Neutrophil (primary cell): Measurements from ENCODE around the gene SLC2A6.
A peak's percentile ranks its signal among the peaks of the same experiment; 100 is the strongest.

Experiments
- H3K27ac ChIP-seq: fragments of 200-600 bp; sonication (generic); 2 replicates; pipeline ENCODE4 v1.5.1; 2016; ENCODE audit warnings: mild to moderate bottlenecking, moderate library complexity
- H3K27me3 ChIP-seq: fragments of 200-600 bp; sonication (generic); 2 replicates; pipeline ENCODE4 v1.6.0; 2016; ENCODE audit warnings: mild to moderate bottlenecking
- H3K36me3 ChIP-seq: fragments of 200-600 bp; sonication (generic); 2 replicates; pipeline ENCODE4 v1.5.1; 2017
- H3K4me1 ChIP-seq, 2 experiments: fragments of 200-600 bp in 1 of 2; sonication (generic) in 1 of 2; 1 replicate in 1 of 2; 2 replicates in 1 of 2; pipeline versions ENCODE4 v1.5.1 to v1.6.1; 2013 to 2016; ENCODE audit warnings: low read depth in 1 of 2, low read length in 1 of 2, mild to moderate bottlenecking in 1 of 2, moderate library complexity in 1 of 2; ENCODE audit not compliant: control insufficient read depth in 1 of 2, insufficient read depth in 1 of 2
- H3K4me3 ChIP-seq, 2 experiments: fragments of 200-600 bp in 1 of 2; sonication (generic) in 1 of 2; 1 replicate in 1 of 2; 2 replicates in 1 of 2; pipeline ENCODE4 v1.5.1; 2013 to 2016; ENCODE audit warnings: low read depth in 1 of 2, low read length in 1 of 2, mild to moderate bottlenecking in 1 of 2, moderate library complexity in 1 of 2
- H3K9me3 ChIP-seq: fragments of 200-600 bp; sonication (generic); 2 replicates; pipeline ENCODE4 v1.5.1; 2016
- CTCF ChIP-seq: fragments of 200-600 bp; sonication (generic); IDR thresholded peaks from 2 replicates; pipeline ENCODE4 v1.5.1; 2016; ENCODE audit warnings: antibody characterized with exemption

Gene SLC2A6

GRCh38 chr9:133460405-133461175 lies 18.3 kb downstream of the SLC2A6 start:
- Histone ChIP-seq H3K9me3 (no peaks in the 10 kb centered on the region), H3K36me3 (no peaks in the 10 kb centered on the region), H3K4me1 (peaks cover 13 to 15% of the 10 kb centered on the region in 2 experiments), H3K27me3 (peaks cover 47% of the 10 kb centered on the region), H3K27ac (peak overlapping the region; percentile 79), H3K4me3 (peak overlapping the region; percentile 83 to 86)
- no peak for TF ChIP-seq CTCF

- H3K27me3 ChIP-seq: peaks cover 47% of the 10 kb centered on the region
- no peaks in the 10 kb centered on the region for H3K9me3 ChIP-seq
- no peaks in the 10 kb centered on the region for H3K36me3 ChIP-seq
- no peak for TF ChIP-seq CTCF
- H3K4me3 ChIP-seq: peak within 1 kb of the TSS; percentile 83 to 86
- H3K27ac ChIP-seq: peak within 1 kb of the TSS; percentile 79
- peaks cover 13 to 15% of the 10 kb centered on the region in 2 experiments for H3K4me1 ChIP-seq
Observed at GRCh38 chr9:133459476-133460404, 19.2 kb downstream of the SLC2A6 start, which contains the start of gene CACFD1. TSS of gene CACFD1 (plus strand) at chr9:133459978. CDS start at chr9:133460067, 89 bp downstream.

- no peaks in the 10 kb centered on the region for H3K36me3 ChIP-seq
- H3K4me3 ChIP-seq: peak overlapping the region in 1 of 2 experiments; percentile 83
- no peak overlapping the region for H3K27ac ChIP-seq
- no peaks in the 10 kb centered on the region for H3K9me3 ChIP-seq
- no peak for TF ChIP-seq CTCF
- peaks cover 13 to 15% of the 10 kb centered on the region in 2 experiments for H3K4me1 ChIP-seq
- H3K27me3 ChIP-seq: peaks cover 47% of the 10 kb centered on the region
Observed at GRCh38 chr9:133458643-133459312, 20.1 kb downstream of the SLC2A6 start.

GRCh38 chr9:133457748-133458147 lies 21.2 kb downstream of the SLC2A6 start:
- TF ChIP-seq CTCF: no peak
- no peak overlapping the region for H3K27ac ChIP-seq
- H3K4me1 ChIP-seq: peaks cover 13 to 15% of the 10 kb centered on the region in 2 experiments
- no peaks in the 10 kb centered on the region for H3K36me3 ChIP-seq
- peaks cover 40% of the 10 kb centered on the region for H3K27me3 ChIP-seq
- H3K4me3 ChIP-seq: no peak overlapping the region
- no peaks in the 10 kb centered on the region for H3K9me3 ChIP-seq

- no peak overlapping the region for H3K4me3 ChIP-seq
- no peaks in the 10 kb centered on the region for H3K36me3 ChIP-seq
- H3K27me3 ChIP-seq: peaks cover 35% of the 10 kb centered on the region
- H3K9me3 ChIP-seq: no peaks in the 10 kb centered on the region
- no peak overlapping the region for H3K27ac ChIP-seq
- no peak for TF ChIP-seq CTCF
- H3K4me1 ChIP-seq: peaks cover 13 to 15% of the 10 kb centered on the region in 2 experiments
Observed at GRCh38 chr9:133457233-133457632, 21.7 kb downstream of the SLC2A6 start.
